Colon (tissue), 2 donors: ENCODE data around the gene OR52W1.
"Not testable (repeated sequence)": the region's sequence is repeated elsewhere in the genome, so short reads cannot be mapped to it uniquely, and the experiment has no call there.

Experiments
- FAIRE-seq: peaks from 2 replicates; lab custom pipeline; 2012; peaks lifted over from hg19 to GRCh38; lab: Jason Lieb, UNC
- donor health status: control.
- donor health status: control.

The OR52W1 gene

DNA sequence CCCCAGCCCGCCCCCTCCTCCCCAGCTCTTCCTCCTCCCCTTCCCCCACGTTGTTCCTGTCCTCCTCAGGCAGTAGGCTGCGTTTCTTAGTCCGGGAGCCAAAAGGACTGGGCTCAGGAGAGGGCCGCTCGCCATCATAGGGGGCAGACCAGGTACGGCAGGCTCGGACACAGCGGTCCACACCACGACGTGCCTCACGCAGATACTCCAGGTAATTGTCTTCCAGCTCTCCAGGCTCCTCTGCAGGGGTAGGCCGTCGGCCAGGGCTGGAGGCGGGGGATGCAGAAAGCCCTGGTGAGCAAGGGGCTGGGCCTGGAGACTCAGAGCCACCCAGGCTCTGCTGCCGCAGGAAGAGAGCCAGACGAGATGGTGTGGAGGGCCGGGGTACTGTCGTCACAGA lies 18.7 kb downstream of the OR52W1 start:
- no peak for FAIRE-seq

DNA sequence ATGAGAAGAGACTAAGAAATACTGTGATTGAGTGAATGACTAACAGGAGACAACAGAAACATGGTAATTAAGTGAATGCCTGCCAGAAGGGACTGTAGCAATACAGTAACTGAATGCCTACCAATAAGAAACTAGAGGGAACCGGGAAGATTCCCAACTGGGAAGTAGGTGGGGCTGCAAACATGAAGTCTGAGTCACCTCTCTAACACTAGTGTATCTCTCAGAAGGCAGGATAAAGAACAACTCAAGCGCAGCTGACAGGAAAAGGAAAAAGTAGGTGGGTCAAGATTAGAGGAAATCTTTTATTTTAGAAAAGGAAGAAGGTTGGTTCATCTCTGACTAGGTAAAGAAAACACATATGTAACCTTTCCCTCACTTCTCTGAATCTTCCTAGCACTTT lies 20.3 kb downstream of the OR52W1 start:
- FAIRE-seq: no peak

DNA sequence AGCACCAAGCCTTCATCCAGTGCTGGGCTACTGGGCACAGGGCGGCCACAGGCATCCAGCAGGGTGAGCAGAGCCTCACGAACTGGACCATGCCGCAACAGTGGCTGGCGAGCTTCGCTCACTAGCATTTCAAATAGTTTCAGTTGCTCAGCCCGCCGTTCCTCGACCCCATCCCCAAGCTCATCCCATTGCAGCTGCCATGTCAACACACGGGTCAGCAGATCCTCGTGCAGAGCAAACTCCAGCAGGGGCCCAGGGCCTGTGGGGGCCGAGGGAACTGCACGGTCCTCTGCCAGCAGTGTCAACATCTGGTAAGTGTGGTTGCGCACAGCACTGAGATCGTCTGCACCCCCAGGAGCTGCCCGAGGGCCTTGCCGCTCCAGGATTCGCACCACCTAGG lies 24.8 kb downstream of the OR52W1 start:
- no peak for FAIRE-seq

DNA sequence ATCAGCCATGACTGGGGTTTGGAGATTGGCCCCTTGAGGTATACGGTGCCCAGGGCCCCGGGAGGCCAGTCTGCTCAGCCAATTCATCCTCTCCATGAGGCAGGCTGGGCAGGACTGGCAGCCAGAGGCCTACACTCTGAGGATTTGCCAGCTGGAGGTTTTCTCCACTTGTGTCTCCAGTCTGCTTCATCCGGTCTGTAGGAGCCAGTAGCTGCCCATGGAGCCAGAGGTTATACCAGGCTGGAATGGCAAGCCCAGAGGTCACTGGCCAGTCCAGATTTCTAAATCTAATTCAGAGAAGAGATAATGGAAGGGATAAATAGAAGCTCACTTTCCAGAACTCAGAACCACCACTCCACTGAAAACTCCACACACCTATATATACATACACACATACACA lies 25.4 kb downstream of the OR52W1 start:
- no peak for FAIRE-seq

DNA sequence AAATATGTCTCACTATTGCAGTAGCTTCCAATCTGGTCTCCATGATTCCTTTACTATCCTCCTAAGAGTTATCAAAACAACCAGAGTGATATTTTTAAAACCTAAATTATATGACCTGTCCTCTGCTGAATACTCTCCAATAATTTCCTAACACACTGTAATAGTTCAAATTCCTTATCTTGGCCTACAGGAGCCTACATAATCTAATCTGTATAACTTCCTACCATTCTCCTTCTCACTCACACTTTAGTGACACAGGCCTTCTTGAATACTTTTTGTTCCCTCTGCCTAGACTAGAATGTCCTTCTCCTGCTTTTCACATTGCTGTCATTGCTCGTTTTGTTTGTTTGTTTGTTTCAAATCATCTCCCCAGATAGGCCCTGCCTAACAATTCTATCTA lies 26.0 kb downstream of the OR52W1 start:
- no peak for FAIRE-seq

DNA sequence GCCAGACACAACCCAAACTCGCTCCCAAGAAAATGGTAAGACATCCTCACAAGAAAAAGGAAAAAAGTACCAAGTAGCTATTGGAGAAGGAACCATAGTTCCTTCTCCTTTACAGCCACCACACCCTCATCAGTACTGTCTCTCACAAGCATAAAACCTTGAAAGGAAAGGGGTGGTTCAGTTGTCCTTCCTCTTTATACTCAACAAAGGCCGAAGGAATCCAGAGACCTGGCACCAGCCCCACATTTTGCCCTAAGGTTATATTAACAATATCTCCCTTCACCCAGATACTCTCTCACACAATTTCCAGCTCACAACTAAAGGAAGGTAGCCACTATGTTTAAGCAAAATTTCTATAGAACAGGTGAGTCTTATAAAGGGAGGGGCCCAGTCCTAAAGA lies 26.9 kb downstream of the OR52W1 start:
- no peak for FAIRE-seq

DNA sequence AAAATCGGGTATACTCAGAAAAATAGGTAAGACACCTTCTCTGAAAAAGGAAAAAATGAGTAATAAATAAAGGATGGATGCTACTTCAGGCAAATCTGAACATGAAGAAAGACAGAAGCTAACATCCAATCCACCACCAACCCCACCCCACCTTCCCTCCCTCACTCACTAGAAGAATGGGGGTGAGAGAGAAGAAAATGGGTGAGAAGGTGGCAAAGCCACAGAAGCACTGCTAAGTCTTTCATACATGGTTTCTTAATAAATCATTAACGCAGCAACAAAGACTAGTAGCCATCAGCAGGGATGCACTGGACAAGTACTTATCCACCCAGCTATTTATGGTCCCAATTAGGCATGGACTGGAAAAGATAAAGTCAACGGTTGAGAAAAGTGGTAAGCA lies 29.5 kb downstream of the OR52W1 start:
- FAIRE-seq: no peak

GRCh38 chr11:6229911-6230310 lies 30.9 kb downstream of the OR52W1 start:
- FAIRE-seq: no peak

DNA sequence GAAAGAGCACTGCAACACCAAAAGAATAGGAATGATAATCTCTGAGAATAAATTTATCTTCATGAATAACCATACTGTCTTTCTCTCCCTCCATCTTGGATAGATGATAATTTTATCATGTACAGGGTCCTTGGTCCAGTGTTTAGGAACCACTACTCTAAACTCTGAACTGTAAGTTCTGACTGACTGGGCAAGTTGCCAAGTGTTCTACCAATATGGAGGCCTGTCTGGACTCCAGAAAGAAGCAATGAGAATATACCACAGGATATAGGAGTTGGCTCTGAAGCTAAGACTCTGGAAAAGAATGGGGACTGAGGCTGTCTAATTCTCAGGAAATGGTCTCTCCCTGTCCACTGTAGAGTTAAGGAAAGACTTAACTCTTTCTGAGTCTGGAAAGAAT lies 33.9 kb downstream of the OR52W1 start:
- FAIRE-seq: no peak

- FAIRE-seq: no peak
These were observed 35.0 kb downstream of the OR52W1 start for GRCh38 chr11:6233984-6234386.

- FAIRE-seq: peak; percentile 91
These were observed 35.5 kb downstream of the OR52W1 start, which contains the start of gene FHIP1B for GRCh38 chr11:6234387-6235107. FHIP1B (minus strand) TSS chr11:6234636; CDS start chr11:6224516, 10,120 bp downstream.

DNA sequence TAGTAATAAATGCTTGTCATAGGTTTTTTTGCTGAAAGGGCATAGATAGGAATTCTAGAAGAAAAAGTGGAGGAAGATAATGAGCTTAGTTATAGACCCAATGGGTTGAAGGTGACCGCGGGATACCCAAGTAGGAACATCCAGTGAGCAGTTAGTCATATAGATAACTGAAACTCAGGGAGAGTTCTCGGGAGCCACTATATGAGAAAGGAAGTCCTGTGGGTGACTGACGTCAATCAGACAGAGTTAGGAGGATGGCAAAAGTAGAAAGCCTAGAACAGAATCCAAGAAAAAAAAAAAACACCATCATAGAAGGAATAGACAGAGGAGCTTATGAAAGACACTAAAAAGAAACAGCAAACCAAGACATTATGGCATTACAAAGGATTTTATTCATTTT lies 38.2 kb downstream of the OR52W1 start:
- FAIRE-seq: no peak

DNA sequence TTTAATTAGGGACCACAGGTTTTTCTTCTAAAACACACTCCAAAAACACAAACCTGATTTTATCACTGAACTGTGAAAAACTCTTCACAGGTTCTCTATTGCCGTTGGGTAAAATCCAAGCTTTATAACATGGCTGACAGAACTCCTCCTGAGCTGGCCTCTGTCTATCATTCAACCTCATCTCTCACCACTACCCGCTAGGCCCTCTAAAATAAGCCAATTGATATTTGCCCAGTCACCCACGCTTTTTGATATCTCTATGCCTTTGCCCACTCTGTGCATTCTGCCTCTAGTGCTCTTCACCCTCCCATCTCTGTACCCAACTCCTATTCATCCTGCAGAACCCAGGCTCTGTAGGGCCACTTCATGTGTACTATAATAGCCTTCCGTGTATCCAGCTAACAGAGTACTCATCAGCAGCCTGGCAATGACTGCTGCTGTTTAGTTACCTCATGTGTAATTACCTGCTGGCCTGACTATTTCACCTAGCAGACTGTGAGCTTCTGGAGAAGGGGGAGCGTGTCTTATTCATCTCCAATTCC lies 38.8 kb downstream of the OR52W1 start:
- no peak for FAIRE-seq

- FAIRE-seq: no peak
These were observed 39.9 kb downstream of the OR52W1 start, which contains the start of gene CNGA4 for GRCh38 chr11:6238902-6239301. CNGA4 (plus strand) TSS chr11:6239089; CDS start chr11:6239207, 118 bp downstream.

DNA sequence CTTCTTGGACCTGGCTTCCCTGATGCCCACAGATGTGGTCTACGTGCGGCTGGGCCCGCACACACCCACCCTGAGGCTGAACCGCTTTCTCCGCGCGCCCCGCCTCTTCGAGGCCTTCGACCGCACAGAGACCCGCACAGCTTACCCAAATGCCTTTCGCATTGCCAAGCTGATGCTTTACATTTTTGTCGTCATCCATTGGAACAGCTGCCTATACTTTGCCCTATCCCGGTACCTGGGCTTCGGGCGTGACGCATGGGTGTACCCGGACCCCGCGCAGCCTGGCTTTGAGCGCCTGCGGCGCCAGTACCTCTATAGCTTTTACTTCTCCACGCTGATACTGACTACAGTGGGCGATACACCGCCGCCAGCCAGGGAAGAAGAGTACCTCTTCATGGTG lies 41.1 kb downstream of the OR52W1 start:
- no peak for FAIRE-seq

DNA sequence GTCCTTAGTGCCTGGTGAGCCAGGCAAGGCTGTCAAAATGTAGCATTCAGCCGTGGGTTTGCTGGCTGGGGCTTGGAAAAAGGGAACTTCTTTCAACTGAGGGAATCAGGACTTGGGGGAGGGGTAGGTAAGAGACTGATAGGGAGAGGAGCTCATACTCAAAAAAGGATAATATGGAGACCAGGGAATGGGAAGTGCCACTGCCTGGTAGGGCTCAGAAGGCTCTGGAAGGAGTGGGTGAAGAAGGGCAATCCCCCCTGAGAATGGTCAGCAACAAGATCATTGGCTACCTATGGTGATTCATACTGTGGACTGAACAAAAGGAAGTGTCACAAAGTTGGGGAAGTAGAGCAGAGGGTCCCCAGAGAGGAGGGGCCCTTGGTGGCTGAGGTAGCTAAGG lies 41.8 kb downstream of the OR52W1 start:
- FAIRE-seq: no peak

- FAIRE-seq: no peak
These were observed 42.3 kb downstream of the OR52W1 start for GRCh38 chr11:6241316-6241715.

DNA sequence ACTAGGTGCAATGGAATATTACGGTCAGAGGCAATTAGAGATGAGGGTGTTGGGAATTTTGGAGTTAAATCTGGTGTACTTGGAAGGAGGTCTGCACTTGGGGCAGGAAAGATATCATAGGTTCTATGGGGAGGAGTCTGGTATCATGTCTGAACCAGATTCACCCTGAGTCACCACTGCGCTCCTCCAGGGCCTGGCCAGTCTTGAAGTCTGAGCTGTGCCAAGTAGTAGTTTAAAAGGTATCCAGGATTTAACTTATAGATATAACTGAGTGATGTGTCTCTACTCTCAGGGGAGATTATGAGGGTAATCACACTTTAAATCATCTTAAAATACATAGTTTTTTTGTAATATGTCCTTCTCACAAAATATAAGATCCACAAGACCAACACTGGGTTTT lies 46.5 kb downstream of the OR52W1 start:
- FAIRE-seq: no peak

GRCh38 chr11:6248248-6248647 lies 49.2 kb downstream of the OR52W1 start:
- no peak for FAIRE-seq

GRCh38 chr11:6248897-6249296 lies 49.9 kb downstream of the OR52W1 start:
- not testable (repeated sequence) for FAIRE-seq
